OCI-LY3 (cell line): Measurements from ENCODE around the gene SYT1.

Experiments used
- H2AFZ ChIP-seq: fragments of 200-600, 300-600 bp; shearing (Covaris generic); 2 replicates; pipeline ENCODE4 v1.6.0; 2014; ENCODE audit warnings: antibody characterized with exemption, low read depth, low read length
- H3K27ac ChIP-seq: fragments of 200-600, 300-600 bp; sonication (generic); 2 replicates; pipeline ENCODE4 v1.5.1; 2014; ENCODE audit warnings: mild to moderate bottlenecking, low read length, moderate library complexity, mixed read lengths
- H3K27me3 ChIP-seq: fragments of 200-600, 300-600 bp; sonication (generic); 2 replicates; pipeline ENCODE4 v1.6.1; 2014; ENCODE audit warnings: low read depth, low read length, mixed read lengths
- H3K36me3 ChIP-seq: fragments of 200-600, 300-600 bp; sonication (generic); replicated peaks from 2 replicates; pipeline ENCODE3; 2014; ENCODE audit warnings: low read depth, low read length, mixed read lengths
- H3K4me1 ChIP-seq: fragments of 300-600, 200-600 bp; sonication (generic); 2 replicates; pipeline ENCODE4 v1.6.1; 2014; ENCODE audit warnings: low read length, mixed read lengths
- H3K4me2 ChIP-seq: fragments of 200-600, 300-600 bp; sonication (generic); 2 replicates; pipeline ENCODE4 v1.6.1; 2014; ENCODE audit warnings: low read length, mixed read lengths
- H3K4me3 ChIP-seq: fragments of 300-600, 200-600 bp; sonication (generic); 2 replicates; pipeline ENCODE4 v1.5.1; 2014; ENCODE audit warnings: antibody characterized with exemption, mild to moderate bottlenecking, low read length, moderate library complexity
- H3K79me2 ChIP-seq: fragments of 300-600, 200-600 bp; shearing (Covaris generic); 2 replicates; pipeline ENCODE4 v1.6.1; 2014; ENCODE audit warnings: mild to moderate bottlenecking, low read length, mixed read lengths
- H3K9ac ChIP-seq: fragments of 300-600, 200-600 bp; shearing (Covaris generic); 2 replicates; pipeline ENCODE4 v1.6.0; 2014; ENCODE audit warnings: mild to moderate bottlenecking, low read length, moderate library complexity
- H3K9me3 ChIP-seq: fragments of 200-600, 300-600 bp; shearing (Covaris generic); 2 replicates; pipeline ENCODE4 v1.6.1; 2014; ENCODE audit warnings: low read length, mixed read lengths; ENCODE audit not compliant: insufficient read depth
- H4K20me1 ChIP-seq: fragments of 200-600, 300-600 bp; sonication (generic); 2 replicates; pipeline ENCODE4 v1.6.1; 2016; ENCODE audit warnings: low read length, mixed read lengths; ENCODE audit not compliant: insufficient read depth
- EZH2phosphoT487 ChIP-seq: fragments of 200-600 bp; shearing (Covaris generic); IDR thresholded peaks from 2 replicates; pipeline ENCODE4 v1.6.1; 2018; ENCODE audit warnings: antibody characterized with exemption, mixed run types, low read depth
- TF ChIP-seq, protein P1 (sequence below): fragments of 200-600, 300-600 bp; sonication (generic); IDR thresholded peaks from 2 replicates; pipeline ENCODE4 v1.5.1; 2014; ENCODE audit warnings: antibody characterized with exemption, low read length, low read depth

Gene SYT1

DNA sequence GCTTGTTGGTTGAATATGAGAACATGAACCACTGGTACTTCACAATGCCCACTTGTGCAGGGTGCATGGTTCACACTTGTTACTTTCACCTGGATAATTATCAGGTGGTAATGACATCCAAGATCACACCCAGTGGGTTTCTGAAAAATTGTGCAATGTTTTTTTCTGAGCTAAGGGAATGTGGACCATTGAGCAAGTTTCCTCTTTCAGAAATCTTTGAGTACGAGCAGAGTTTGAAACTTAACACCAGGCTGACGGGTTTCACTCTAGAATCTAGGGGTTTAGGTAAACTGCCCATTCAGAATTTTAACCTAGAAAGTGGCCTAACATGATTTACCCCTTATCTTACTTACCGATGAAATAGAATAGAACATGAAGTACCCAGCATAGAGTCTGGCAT, 436.6 kb downstream of the SYT1 start:
- Histone ChIP-seq H3K36me3 (no peaks in the 10 kb centered on the region), H3K4me3 (no peak overlapping the region), H3K4me2 (no peak overlapping the region), H3K9me3 (no peaks in the 10 kb centered on the region), H3K79me2 (no peaks in the 10 kb centered on the region), H3K27ac (no peak overlapping the region), H3K27me3 (no peaks in the 10 kb centered on the region), H3K4me1 (no peaks in the 10 kb centered on the region), H4K20me1 (no peaks in the 10 kb centered on the region), H3K9ac (no peak overlapping the region), H2AFZ (no peak overlapping the region)
- TF ChIP-seq, protein P1, sequence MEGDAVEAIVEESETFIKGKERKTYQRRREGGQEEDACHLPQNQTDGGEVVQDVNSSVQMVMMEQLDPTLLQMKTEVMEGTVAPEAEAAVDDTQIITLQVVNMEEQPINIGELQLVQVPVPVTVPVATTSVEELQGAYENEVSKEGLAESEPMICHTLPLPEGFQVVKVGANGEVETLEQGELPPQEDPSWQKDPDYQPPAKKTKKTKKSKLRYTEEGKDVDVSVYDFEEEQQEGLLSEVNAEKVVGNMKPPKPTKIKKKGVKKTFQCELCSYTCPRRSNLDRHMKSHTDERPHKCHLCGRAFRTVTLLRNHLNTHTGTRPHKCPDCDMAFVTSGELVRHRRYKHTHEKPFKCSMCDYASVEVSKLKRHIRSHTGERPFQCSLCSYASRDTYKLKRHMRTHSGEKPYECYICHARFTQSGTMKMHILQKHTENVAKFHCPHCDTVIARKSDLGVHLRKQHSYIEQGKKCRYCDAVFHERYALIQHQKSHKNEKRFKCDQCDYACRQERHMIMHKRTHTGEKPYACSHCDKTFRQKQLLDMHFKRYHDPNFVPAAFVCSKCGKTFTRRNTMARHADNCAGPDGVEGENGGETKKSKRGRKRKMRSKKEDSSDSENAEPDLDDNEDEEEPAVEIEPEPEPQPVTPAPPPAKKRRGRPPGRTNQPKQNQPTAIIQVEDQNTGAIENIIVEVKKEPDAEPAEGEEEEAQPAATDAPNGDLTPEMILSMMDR, result no peak
- TF ChIP-seq EZH2phosphoT487, result no peak

DNA sequence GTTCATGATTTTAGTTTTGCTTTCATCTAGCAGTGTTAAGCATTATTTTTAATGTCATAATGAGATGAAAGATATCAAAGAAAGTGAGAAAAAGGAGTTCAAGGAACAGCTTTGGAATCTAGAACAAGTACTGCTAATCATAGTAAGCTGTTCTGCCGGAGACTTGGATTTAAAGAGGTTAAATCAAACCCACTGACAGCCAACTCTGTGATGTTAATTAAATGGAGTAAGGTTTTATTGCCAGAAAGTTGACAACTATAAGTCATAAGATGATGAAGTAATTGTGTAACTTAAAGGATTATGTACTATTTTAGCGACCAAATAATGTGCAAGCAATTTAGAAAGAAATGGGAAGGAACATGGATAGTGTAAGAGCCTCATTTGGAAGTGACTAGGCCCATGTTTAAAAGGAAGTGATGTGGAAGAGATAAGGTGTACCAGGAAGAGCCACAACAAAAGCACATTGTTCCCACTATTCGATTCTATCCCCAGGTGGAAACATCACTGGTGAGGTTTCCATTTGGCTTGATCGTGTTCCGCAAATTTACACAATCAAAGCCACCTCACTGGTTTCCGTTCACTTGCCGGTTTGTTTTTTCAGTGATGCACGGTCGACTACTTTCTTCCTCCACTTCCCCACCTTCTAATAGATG, 437.7 kb downstream of the SYT1 start:
- no peak overlapping the region for H2AFZ ChIP-seq
- no peaks in the 10 kb centered on the region for H3K36me3 ChIP-seq
- H3K27ac ChIP-seq, result no peak overlapping the region
- H3K9me3 ChIP-seq, result no peaks in the 10 kb centered on the region
- H3K27me3 ChIP-seq, result no peaks in the 10 kb centered on the region
- no peak overlapping the region for H3K4me3 ChIP-seq
- no peaks in the 10 kb centered on the region for H3K79me2 ChIP-seq
- no peak overlapping the region for H3K4me2 ChIP-seq
- H4K20me1 ChIP-seq, result no peaks in the 10 kb centered on the region
- H3K9ac ChIP-seq, result no peak overlapping the region
- no peaks in the 10 kb centered on the region for H3K4me1 ChIP-seq
- TF ChIP-seq EZH2phosphoT487, result no peak
- TF ChIP-seq, protein P1, result no peak

DNA sequence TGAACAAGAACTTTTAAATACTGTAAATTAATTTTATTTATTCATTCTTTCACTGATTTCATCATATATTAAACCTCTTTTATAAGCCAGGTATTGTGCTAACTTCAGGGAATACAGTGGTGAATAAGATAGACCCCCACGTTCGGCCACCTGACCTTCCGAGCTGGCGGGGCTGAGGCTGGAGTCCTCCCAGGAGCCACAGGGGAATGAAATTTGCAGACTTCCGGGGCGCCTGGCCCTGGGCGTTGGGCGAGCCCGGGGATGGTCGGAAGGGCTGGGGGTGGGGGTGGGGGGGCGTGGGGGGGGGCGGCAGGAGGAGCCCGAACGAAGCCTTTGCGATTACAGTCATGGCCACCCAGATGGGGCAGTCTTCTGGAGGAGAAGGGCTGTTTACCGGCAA, 442.8 kb downstream of the SYT1 start:
- Histone ChIP-seq H3K4me2 (no peak overlapping the region), H2AFZ (no peak overlapping the region), H3K9me3 (no peaks in the 10 kb centered on the region), H3K9ac (no peak overlapping the region), H3K4me3 (no peak overlapping the region), H3K36me3 (no peaks in the 10 kb centered on the region), H3K4me1 (no peaks in the 10 kb centered on the region), H3K27me3 (no peaks in the 10 kb centered on the region), H3K27ac (no peak overlapping the region), H3K79me2 (no peaks in the 10 kb centered on the region), H4K20me1 (no peaks in the 10 kb centered on the region)
- no peak for TF ChIP-seq EZH2phosphoT487
- TF ChIP-seq, protein P1, result no peak

DNA sequence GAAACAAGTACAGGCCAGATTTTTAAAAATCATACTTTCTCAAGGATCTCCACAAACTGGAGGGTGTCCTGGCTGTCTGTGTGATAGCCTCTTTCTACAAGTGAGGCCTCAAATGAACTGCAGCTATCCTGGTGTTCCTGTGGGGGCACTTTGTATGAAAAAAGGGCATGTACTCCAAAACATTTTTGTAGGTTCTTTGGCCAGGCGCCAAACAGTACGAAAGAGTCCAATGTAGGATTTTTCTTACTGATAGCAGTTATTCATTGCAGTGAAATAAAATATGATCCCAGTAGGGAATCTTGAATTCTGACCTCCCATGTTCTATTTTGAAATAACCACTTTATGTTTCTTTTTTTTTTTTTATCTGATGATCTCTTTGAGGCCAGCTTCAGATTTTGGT, 444.5 kb downstream of the SYT1 start:
- no peaks in the 10 kb centered on the region for H3K4me1 ChIP-seq
- H3K27me3 ChIP-seq, result no peaks in the 10 kb centered on the region
- H3K79me2 ChIP-seq, result no peaks in the 10 kb centered on the region
- H3K36me3 ChIP-seq, result no peaks in the 10 kb centered on the region
- no peak overlapping the region for H3K4me2 ChIP-seq
- TF ChIP-seq, protein P1, result no peak
- TF ChIP-seq EZH2phosphoT487, result no peak
- H3K9me3 ChIP-seq, result no peaks in the 10 kb centered on the region
- no peak overlapping the region for H3K4me3 ChIP-seq
- no peak overlapping the region for H2AFZ ChIP-seq
- H3K9ac ChIP-seq, result no peak overlapping the region
- H3K27ac ChIP-seq, result no peak overlapping the region
- H4K20me1 ChIP-seq, result no peaks in the 10 kb centered on the region
